Epithelial cell of esophagus (primary cell): ENCODE results near the gene BAZ1A.
"Not testable (repeated sequence)": the region's sequence is repeated elsewhere in the genome, so short reads cannot be mapped to it uniquely, and the experiment has no call there.

Experiments
- DNase-seq: peaks from one replicate; pipeline ENCODE4 v3.0.0; 2010; ENCODE audit warnings: low read depth
- H3K4me3 ChIP-seq: 2 replicates; pipeline ENCODE4 v1.5.1; 2011; ENCODE audit warnings: mild to moderate bottlenecking, low read length, control low read depth
- TF ChIP-seq, protein P1 (sequence below): IDR thresholded peaks from 2 replicates; pipeline ENCODE4 v1.5.1; 2011; ENCODE audit warnings: low read depth, mild to moderate bottlenecking, low read length, control low read depth, inconsistent platforms; ENCODE audit not compliant: insufficient read depth; ENCODE audit errors: missing control alignments

Gene BAZ1A

GRCh38 chr14:34754687-34755086 lies 120.5 kb downstream of the BAZ1A start:
- H3K4me3 ChIP-seq: no peak overlapping the region
- TF ChIP-seq, protein P1, sequence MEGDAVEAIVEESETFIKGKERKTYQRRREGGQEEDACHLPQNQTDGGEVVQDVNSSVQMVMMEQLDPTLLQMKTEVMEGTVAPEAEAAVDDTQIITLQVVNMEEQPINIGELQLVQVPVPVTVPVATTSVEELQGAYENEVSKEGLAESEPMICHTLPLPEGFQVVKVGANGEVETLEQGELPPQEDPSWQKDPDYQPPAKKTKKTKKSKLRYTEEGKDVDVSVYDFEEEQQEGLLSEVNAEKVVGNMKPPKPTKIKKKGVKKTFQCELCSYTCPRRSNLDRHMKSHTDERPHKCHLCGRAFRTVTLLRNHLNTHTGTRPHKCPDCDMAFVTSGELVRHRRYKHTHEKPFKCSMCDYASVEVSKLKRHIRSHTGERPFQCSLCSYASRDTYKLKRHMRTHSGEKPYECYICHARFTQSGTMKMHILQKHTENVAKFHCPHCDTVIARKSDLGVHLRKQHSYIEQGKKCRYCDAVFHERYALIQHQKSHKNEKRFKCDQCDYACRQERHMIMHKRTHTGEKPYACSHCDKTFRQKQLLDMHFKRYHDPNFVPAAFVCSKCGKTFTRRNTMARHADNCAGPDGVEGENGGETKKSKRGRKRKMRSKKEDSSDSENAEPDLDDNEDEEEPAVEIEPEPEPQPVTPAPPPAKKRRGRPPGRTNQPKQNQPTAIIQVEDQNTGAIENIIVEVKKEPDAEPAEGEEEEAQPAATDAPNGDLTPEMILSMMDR: no peak
- DNase-seq: no peak

- TF ChIP-seq, protein P1: no peak
- H3K4me3 ChIP-seq: no peak overlapping the region
- peak; percentile 50 for DNase-seq
Observed at GRCh38 chr14:34750670-34751069, 124.5 kb downstream of the BAZ1A start.

- no peak overlapping the region for H3K4me3 ChIP-seq
- no peak for DNase-seq
- TF ChIP-seq, protein P1: no peak
Observed at GRCh38 chr14:34750233-34750632, 124.9 kb downstream of the BAZ1A start.

DNA sequence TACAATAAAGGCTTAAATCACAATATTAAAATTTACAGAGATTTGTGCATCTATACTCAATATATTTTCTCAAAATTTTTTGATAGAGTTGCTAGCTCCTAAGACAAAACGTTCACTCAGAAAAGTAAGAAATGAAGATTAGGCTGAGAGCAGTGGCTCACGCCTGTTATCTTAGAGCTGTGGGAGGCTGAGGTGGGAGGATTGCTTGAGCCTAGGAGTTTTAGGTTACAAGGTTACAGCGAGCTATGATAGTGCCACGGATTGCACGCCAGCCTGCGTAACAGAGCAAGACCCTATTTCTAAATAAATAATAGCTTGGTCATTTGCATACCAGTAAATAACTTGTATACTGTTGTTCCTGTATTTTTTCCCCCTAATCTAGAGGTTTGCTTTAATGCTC lies 125.8 kb downstream of the BAZ1A start:
- DNase-seq: no peak
- TF ChIP-seq, protein P1: no peak

GRCh38 chr14:34742270-34743115 lies 132.7 kb downstream of the BAZ1A start:
- TF ChIP-seq, protein P1: no peak
- no peak overlapping the region for H3K4me3 ChIP-seq

More for the DNA sequence above, 125.8 kb downstream of the BAZ1A start:
- H3K4me3 ChIP-seq: no peak overlapping the region

DNA sequence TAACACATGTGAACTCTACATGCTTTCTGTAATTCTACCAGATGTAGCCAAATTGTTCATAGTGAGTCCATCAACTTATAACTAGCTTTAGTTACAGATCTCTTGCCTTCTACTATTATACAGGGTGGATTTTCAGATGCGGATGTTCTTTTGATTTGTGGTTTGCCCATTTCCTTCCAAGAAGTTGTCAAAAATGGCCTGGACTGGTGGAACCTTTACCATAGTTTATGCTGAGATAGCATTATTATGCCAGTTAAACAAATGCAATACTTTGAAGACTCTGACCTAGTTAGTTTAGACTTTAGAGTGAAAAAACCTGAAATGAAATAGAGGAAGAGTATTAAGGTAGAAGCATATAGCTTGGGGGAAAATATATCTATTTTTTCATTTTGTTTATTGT lies 133.3 kb downstream of the BAZ1A start:
- no peak for DNase-seq
- H3K4me3 ChIP-seq: no peak overlapping the region
- TF ChIP-seq, protein P1: no peak

More at GRCh38 chr14:34742270-34743115, 132.7 kb downstream of the BAZ1A start:
- DNase-seq: no peak

DNA sequence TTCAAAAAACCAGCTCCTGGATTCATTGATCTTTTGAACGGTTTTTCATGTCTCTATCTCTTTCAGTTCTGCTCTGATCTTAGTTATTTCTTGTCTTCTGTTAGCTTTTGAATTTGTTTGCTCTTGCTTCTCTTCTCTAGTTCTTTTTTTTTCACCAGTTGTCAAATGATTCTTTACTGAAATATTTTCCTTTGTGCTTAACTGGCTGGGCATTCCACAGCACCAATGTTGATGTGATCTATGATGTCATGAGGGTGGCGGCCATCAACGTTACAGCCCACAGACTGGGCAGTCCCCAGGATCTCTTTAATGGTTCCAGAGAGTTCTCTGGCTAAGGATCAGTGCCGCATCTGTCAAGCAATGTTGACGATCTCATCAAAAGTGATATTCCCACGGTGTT lies 135.0 kb downstream of the BAZ1A start:
- H3K4me3 ChIP-seq: not testable (repeated sequence)
- peak; percentile 21 for DNase-seq

DNA sequence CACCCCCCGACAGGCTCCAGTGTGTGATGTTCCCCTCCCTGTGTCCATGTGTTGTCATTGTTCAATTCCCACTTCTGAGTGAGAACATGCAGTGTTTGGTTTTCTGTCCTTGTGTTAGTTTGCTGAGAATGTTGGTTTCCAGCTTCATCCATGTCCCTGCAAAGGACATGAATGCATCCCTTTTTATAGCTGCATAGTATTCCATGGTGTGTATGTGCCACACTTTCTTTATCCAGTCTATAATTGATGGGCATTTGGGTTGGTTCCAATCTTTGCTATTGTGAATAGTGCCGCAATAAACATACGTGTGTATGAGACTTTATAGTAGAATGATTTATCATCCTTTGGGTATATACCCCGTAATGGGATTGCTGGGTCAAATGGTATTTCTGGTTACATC lies 138.1 kb downstream of the BAZ1A start:
- not testable (repeated sequence) for DNase-seq, H3K4me3 ChIP-seq
